OCI-LY7 (cell line): Measurements from ENCODE around the gene ARIH1. TPM values are rescaled to one million over a fixed set of nuclear protein-coding genes. Genes with fewer than 3 reads are reported as not detected.

Source experiments
- Bru-seq: library from RNA; stranded (reverse); fragments of 400-500 nt; gene quantifications from one replicate; lab custom pipeline; 2021; lab: Mats Ljungman, UMichigan
- BruChase-seq, 2 experiments: library from RNA; stranded (reverse); fragments of 400-500 nt; gene quantifications; one replicate each; lab custom pipeline; 2021; lab: Mats Ljungman, UMichigan
- BruUV-seq: library from RNA; stranded (reverse); fragments of 400-500 nt; replicated peaks from 2 replicates; lab custom pipeline; 2021; lab: Mats Ljungman, UMichigan
- CTCF ChIA-PET: fragments of 300-600 bp; sonication (Branson Sonifier 250); formaldehyde crosslinking; loops from one replicate; lab custom pipeline; 2022; ENCODE audit warnings: antibody characterized with exemption; ENCODE audit not compliant: unreplicated experiment; lab: Charles Lee
- POLR2A ChIA-PET: fragments of 300-600 bp; sonication (Branson Sonifier 250); formaldehyde crosslinking; loops from one replicate; lab custom pipeline; 2022; ENCODE audit warnings: antibody characterized with exemption; lab: Charles Lee
- DNase-seq: peaks from one replicate; pipeline ENCODE4 v3.0.0-alpha.2; 2015; ENCODE audit warnings: low spot score
- H2AFZ ChIP-seq: fragments of 200-600 bp; sonication (generic), shearing (Covaris generic); 2 replicates; pipeline ENCODE4 v1.6.1; 2014; ENCODE audit warnings: mild to moderate bottlenecking, antibody characterized with exemption, low read length, moderate library complexity
- H3K27ac ChIP-seq: fragments of 200-600 bp; sonication (generic); 2 replicates; pipeline ENCODE4 v1.5.1; 2014; ENCODE audit warnings: mixed run types, low read depth, mild to moderate bottlenecking, moderate library complexity, low read length, inconsistent platforms; ENCODE audit not compliant: poor library complexity, severe bottlenecking
- H3K36me3 ChIP-seq: fragments of 200-600 bp; sonication (generic); 2 replicates; pipeline ENCODE4 v1.6.1; 2014; ENCODE audit warnings: mild to moderate bottlenecking, antibody characterized with exemption, low read length, moderate library complexity, mixed read lengths; ENCODE audit not compliant: insufficient read depth
- H3K4me1 ChIP-seq: fragments of 200-600 bp; sonication (generic); 2 replicates; pipeline ENCODE4 v1.5.1; 2014; ENCODE audit warnings: mild to moderate bottlenecking, low read length; ENCODE audit not compliant: insufficient read depth, poor library complexity, severe bottlenecking
- H3K4me2 ChIP-seq: fragments of 200-600 bp; sonication (generic); 2 replicates; pipeline ENCODE4 v1.6.1; 2014; ENCODE audit warnings: mild to moderate bottlenecking, low read length
- H3K4me3 ChIP-seq: fragments of 200-600 bp; sonication (generic); 2 replicates; pipeline ENCODE4 v1.5.1; 2014; ENCODE audit warnings: mild to moderate bottlenecking, low read depth, low read length; ENCODE audit not compliant: poor library complexity, severe bottlenecking
- H3K79me2 ChIP-seq: fragments of 200-600 bp; sonication (generic); 2 replicates; pipeline ENCODE4 v1.6.1; 2016; ENCODE audit warnings: low read depth, mild to moderate bottlenecking, low read length, moderate library complexity, mixed read lengths; ENCODE audit not compliant: insufficient read depth
- H3K9me2 ChIP-seq: fragments of 200-600 bp; sonication (generic); 2 replicates; pipeline ENCODE4 v1.6.1; 2016; ENCODE audit warnings: mild to moderate bottlenecking, low read length, mixed read lengths; ENCODE audit not compliant: insufficient read depth
- H3K9me3 ChIP-seq: fragments of 200-600 bp; sonication (generic); 2 replicates; pipeline ENCODE4 v1.6.1; 2014; ENCODE audit warnings: mild to moderate bottlenecking, mixed run types, low read length, mixed read lengths
- H4K20me1 ChIP-seq: fragments of 200-600 bp; sonication (generic); 2 replicates; pipeline ENCODE4 v1.6.1; 2014; ENCODE audit warnings: mild to moderate bottlenecking, antibody characterized with exemption, low read length, moderate library complexity, mixed read lengths; ENCODE audit not compliant: insufficient read depth
- EZH2phosphoT487 ChIP-seq: fragments of 200-600 bp; sonication (generic); IDR thresholded peaks from 2 replicates; pipeline ENCODE4 v1.6.1; 2018; ENCODE audit warnings: low read depth, borderline replicate concordance, mild to moderate bottlenecking, mixed run types, antibody characterized with exemption, low read length, moderate library complexity, mixed read lengths
- intact Hi-C: fragments of 100-400 bp; cut with micrococcal nuclease; formaldehyde crosslinking; loops from one replicate; pipeline ENCODE4 v1.10.0; 2022; ENCODE audit not compliant: unreplicated experiment
- long read RNA-seq: library from polyadenylated mRNA; stranded (forward); transcript quantifications from one replicate; pipeline ENCODE4 v2.0.0, GENCODE V29; 2022
- total RNA-seq, 2 experiments: library from RNA; depleted of rRNA in 1 of 2; stranded (reverse); fragments of >200 nt in 1 of 2; shearing (Covaris generic) in 1 of 2; gene quantifications; 2 replicates each; pipeline ENCODE4 v1.2.3, GENCODE V29; 2014 to 2022
- TF ChIP-seq, protein P1 (sequence below): fragments of 200-600 bp; sonication (generic); conservative IDR thresholded peaks from 2 replicates; pipeline ENCODE4 v1.5.1; 2014; ENCODE audit warnings: mild to moderate bottlenecking, antibody characterized with exemption, low read length, moderate library complexity, mixed read lengths

ARIH1 gene, protein sequence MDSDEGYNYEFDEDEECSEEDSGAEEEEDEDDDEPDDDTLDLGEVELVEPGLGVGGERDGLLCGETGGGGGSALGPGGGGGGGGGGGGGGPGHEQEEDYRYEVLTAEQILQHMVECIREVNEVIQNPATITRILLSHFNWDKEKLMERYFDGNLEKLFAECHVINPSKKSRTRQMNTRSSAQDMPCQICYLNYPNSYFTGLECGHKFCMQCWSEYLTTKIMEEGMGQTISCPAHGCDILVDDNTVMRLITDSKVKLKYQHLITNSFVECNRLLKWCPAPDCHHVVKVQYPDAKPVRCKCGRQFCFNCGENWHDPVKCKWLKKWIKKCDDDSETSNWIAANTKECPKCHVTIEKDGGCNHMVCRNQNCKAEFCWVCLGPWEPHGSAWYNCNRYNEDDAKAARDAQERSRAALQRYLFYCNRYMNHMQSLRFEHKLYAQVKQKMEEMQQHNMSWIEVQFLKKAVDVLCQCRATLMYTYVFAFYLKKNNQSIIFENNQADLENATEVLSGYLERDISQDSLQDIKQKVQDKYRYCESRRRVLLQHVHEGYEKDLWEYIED
- total RNA-seq (2014; rRNA removed; shearing (Covaris generic)) (33.0 and 37.1 TPM in 2 replicates), total RNA-seq (2022) (142 and 153 TPM in 2 replicates), Bru-seq, nascent RNA (percentile 91 among the genes with signal in this experiment), BruChase-seq, experiment 1, labeled RNA remaining after a 6-hour chase (percentile 84 among the genes with signal in this experiment), BruChase-seq, experiment 2, labeled RNA remaining after a 2-hour chase (percentile 85 among the genes with signal in this experiment)
- long read RNA-seq, full-length matches to known transcripts, result 19 of 36 reads
- long read RNA-seq, partial matches to known transcripts, result 0 of 36 reads
- long read RNA-seq, other reads (novel, unspliced or antisense), result 17 of 36 reads

- Histone ChIP-seq H3K36me3 (peaks cover 38% of the 10 kb centered on the region), H4K20me1 (peaks cover 20% of the 10 kb centered on the region), H3K9me2 (no peaks in the 10 kb centered on the region), H3K79me2 (peaks cover 44% of the 10 kb centered on the region), H3K27ac (peak within 1 kb of the TSS; percentile 85), H3K4me2 (peak within 1 kb of the TSS; percentile 96), H3K4me3 (peak within 1 kb of the TSS; percentile 94), H2AFZ (peak within 1 kb of the TSS; percentile 77), H3K9me3 (no peaks in the 10 kb centered on the region), H3K4me1 (peaks cover 30% of the 10 kb centered on the region)
- CTCF ChIA-PET, result interaction anchor here (0.8 kb wide), 1 partner anchor 9 kb away, joined by 3 read pairs; no protein-coding TSS in a partner anchor
- TF ChIP-seq EZH2phosphoT487, result no peak
- TF ChIP-seq, protein P1, sequence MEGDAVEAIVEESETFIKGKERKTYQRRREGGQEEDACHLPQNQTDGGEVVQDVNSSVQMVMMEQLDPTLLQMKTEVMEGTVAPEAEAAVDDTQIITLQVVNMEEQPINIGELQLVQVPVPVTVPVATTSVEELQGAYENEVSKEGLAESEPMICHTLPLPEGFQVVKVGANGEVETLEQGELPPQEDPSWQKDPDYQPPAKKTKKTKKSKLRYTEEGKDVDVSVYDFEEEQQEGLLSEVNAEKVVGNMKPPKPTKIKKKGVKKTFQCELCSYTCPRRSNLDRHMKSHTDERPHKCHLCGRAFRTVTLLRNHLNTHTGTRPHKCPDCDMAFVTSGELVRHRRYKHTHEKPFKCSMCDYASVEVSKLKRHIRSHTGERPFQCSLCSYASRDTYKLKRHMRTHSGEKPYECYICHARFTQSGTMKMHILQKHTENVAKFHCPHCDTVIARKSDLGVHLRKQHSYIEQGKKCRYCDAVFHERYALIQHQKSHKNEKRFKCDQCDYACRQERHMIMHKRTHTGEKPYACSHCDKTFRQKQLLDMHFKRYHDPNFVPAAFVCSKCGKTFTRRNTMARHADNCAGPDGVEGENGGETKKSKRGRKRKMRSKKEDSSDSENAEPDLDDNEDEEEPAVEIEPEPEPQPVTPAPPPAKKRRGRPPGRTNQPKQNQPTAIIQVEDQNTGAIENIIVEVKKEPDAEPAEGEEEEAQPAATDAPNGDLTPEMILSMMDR, result peak; percentile 70
- DNase-seq, result peak; percentile 95
- POLR2A ChIA-PET, result interaction anchor here (0.8 to 1.8 kb wide), 5 partner anchors 16 to 98 kb away, joined by 3 to 5 read pairs (median 4); partner anchors contain the start of gene HEXA
- BruUV-seq, result TSS peak; percentile 87
- intact Hi-C loops, result loop anchor here (2.0 to 10.0 kb wide), 3 partner anchors 202 to 243 kb away; partner anchors contain the start of genes BBS4, HIGD2B, PARP6 and PKM
Observed at GRCh38 chr15:72473614-72474465, at the start of gene ARIH1. TSS of gene ARIH1 (plus strand) at chr15:72474330. CDS start at chr15:72474640, 310 bp downstream.

GRCh38 chr15:72426753-72427152 is 47.4 kb upstream of the ARIH1 start:
- no TSS peak for BruUV-seq
- no peak for DNase-seq
- Histone ChIP-seq H3K79me2 (no peaks in the 10 kb centered on the region), H3K4me2 (no peak overlapping the region), H3K9me2 (no peaks in the 10 kb centered on the region), H3K4me1 (no peaks in the 10 kb centered on the region), H3K36me3 (no peaks in the 10 kb centered on the region), H3K9me3 (0 out of 2 replicates have a peak, but pooled peaks cover 3% of the 10 kb centered on the region), H3K4me3 (no peak overlapping the region), H2AFZ (no peak overlapping the region), H4K20me1 (no peaks in the 10 kb centered on the region), H3K27ac (no peak overlapping the region)
- ChIA-PET CTCF (no interaction called here), POLR2A (no interaction called here)
- TF ChIP-seq, protein P1, result no peak
- TF ChIP-seq EZH2phosphoT487, result no peak
- intact Hi-C loops, result no loop called here
